Uterus (tissue), 4 donors: ENCODE data around the gene RPGRIP1L. TPM values are rescaled to one million over a fixed set of nuclear protein-coding genes. Genes with fewer than 3 reads are reported as not detected.

Experiments
- DNase-seq, 2 donors: peaks; one replicate each; pipeline ENCODE4 v3.0.0-alpha.2; 2019 to 2020
- H3K27ac ChIP-seq, 2 donors: fragments of 200-600 bp; sonication (generic); 1 replicate in 1 of 2; 2 replicates in 1 of 2; pipeline ENCODE4 v1.5.1; 2016 to 2018
- H3K27me3 ChIP-seq, 2 donors: fragments of 200-600 bp; sonication (generic); one replicate each; pipeline ENCODE4 v1.5.1; 2018 to 2019; ENCODE audit warnings: control low read depth in 1 of 2
- H3K36me3 ChIP-seq, 2 donors: fragments of 200-600 bp; sonication (generic); one replicate each; pipeline ENCODE4 v1.5.1; 2019; ENCODE audit warnings: control low read depth in 1 of 2
- H3K4me1 ChIP-seq, 2 donors: fragments of 200-600 bp; sonication (generic); one replicate each; pipeline ENCODE4 v1.5.1; 2018 to 2019; ENCODE audit warnings: control low read depth in 1 of 2
- H3K4me3 ChIP-seq, 2 donors: fragments of 200-600 bp; sonication (generic); 1 replicate in 1 of 2; 2 replicates in 1 of 2; pipeline ENCODE4 v1.5.1; 2018 to 2019; ENCODE audit warnings: mild to moderate bottlenecking in 1 of 2
- H3K9me3 ChIP-seq, 2 donors: fragments of 200-600 bp; sonication (generic); one replicate each; pipeline ENCODE4 v1.5.1; 2019; ENCODE audit warnings: control low read depth in 1 of 2
- CTCF ChIP-seq, 4 experiments: fragments of 200-600 bp in 2 of 4; fragments of 450-650 bp in 2 of 4; sonication (generic) in 2 of 4; IDR thresholded peaks; one replicate each; pipeline ENCODE4 v1.5.1; 2016 to 2019; ENCODE audit warnings: antibody characterized with exemption in 4 of 4, mild to moderate bottlenecking in 2 of 4, moderate library complexity in 1 of 4
- POLR2A ChIP-seq, 2 donors: fragments of 450-650 bp; IDR thresholded peaks; one replicate each; pipeline ENCODE4 v1.6.1; 2016; ENCODE audit warnings: antibody characterized with exemption in 2 of 2, mild to moderate bottlenecking in 1 of 2, moderate library complexity in 1 of 2
- intact Hi-C: fragments of 100-400 bp; cut with DNase I; formaldehyde crosslinking; loops from one replicate; pipeline ENCODE4 v1.15.1; 2023; ENCODE audit warnings: low total_unique reads
- total RNA-seq, 4 donors: library from RNA; depleted of rRNA in 3 of 4; stranded (reverse); fragments of >200 nt in 3 of 4; gene quantifications; one replicate each; pipeline versions ENCODE4 v1.1.0 to v1.2.4, GENCODE V29; 2014 to 2023
- donor health status: DM: yes; HTN: yes; CAD: no.

Gene RPGRIP1L
- total RNA-seq, 4 donors from 2014 or later = 1.2 to 35.3 (median 6.2) TPM

- Histone ChIP-seq H3K9me3 (peaks cover 0 to 10% of the 10 kb centered on the region in 2 donors), H3K27ac (no peak overlapping the region), H3K4me3 (no peak overlapping the region), H3K36me3 (no peaks in the 10 kb centered on the region), H3K4me1 (peaks cover 0 to 7% of the 10 kb centered on the region in 2 donors), H3K27me3 (no peaks in the 10 kb centered on the region)
- no peak for DNase-seq
- intact Hi-C loops = no loop called here
- TF ChIP-seq CTCF (IDR thresholded peaks at IDR 0.05) = no peak
Measured at GRCh38 chr16:53597776-53598175, 105.9 kb downstream of the RPGRIP1L start.

- Histone ChIP-seq H3K27ac (no peak overlapping the region), H3K4me3 (no peak overlapping the region), H3K27me3 (no peaks in the 10 kb centered on the region), H3K9me3 (no peaks in the 10 kb centered on the region), H3K36me3 (no peaks in the 10 kb centered on the region), H3K4me1 (no peaks in the 10 kb centered on the region)
- TF ChIP-seq POLR2A (IDR thresholded peaks at IDR 0.05) (no peak), CTCF (IDR thresholded peaks at IDR 0.05) (no peak)
- intact Hi-C loops = no loop called here
- DNase-seq = no peak
Measured at GRCh38 chr16:53588081-53588648, 115.5 kb downstream of the RPGRIP1L start.

GRCh38 chr16:53583401-53583800, 120.3 kb downstream of the RPGRIP1L start:
- intact Hi-C loops = no loop called here
- no peak overlapping the region for H3K4me3 ChIP-seq
- no peak for DNase-seq
- TF ChIP-seq POLR2A (IDR thresholded peaks at IDR 0.05) = no peak
- TF ChIP-seq CTCF (IDR thresholded peaks at IDR 0.05) = no peak
- no peaks in the 10 kb centered on the region for H3K27me3 ChIP-seq
- no peak overlapping the region for H3K27ac ChIP-seq
- no peaks in the 10 kb centered on the region for H3K4me1 ChIP-seq
- no peaks in the 10 kb centered on the region for H3K36me3 ChIP-seq
- H3K9me3 ChIP-seq = no peaks in the 10 kb centered on the region

- Histone ChIP-seq H3K4me3 (no peak overlapping the region), H3K27ac (no peak overlapping the region), H3K27me3 (no peaks in the 10 kb centered on the region), H3K9me3 (no peaks in the 10 kb centered on the region), H3K36me3 (no peaks in the 10 kb centered on the region), H3K4me1 (no peaks in the 10 kb centered on the region)
- intact Hi-C loops = no loop called here
- no peak for DNase-seq
- TF ChIP-seq CTCF (IDR thresholded peaks at IDR 0.05) (no peak), POLR2A (IDR thresholded peaks at IDR 0.05) (no peak)
Measured at GRCh38 chr16:53581784-53582183, 121.9 kb downstream of the RPGRIP1L start.

- Histone ChIP-seq H3K4me3 (no peak overlapping the region), H3K4me1 (no peaks in the 10 kb centered on the region), H3K27ac (no peak overlapping the region), H3K36me3 (no peaks in the 10 kb centered on the region), H3K9me3 (no peaks in the 10 kb centered on the region), H3K27me3 (no peaks in the 10 kb centered on the region)
- intact Hi-C loops = no loop called here
- no peak for DNase-seq
- TF ChIP-seq CTCF (IDR thresholded peaks at IDR 0.05) (no peak), POLR2A (IDR thresholded peaks at IDR 0.05) (no peak)
Measured at GRCh38 chr16:53580038-53580802, 123.4 kb downstream of the RPGRIP1L start.
